HEK293 (cell line): ENCODE measurements around the gene NXPH1.

ENCODE experiments used
- CTCF ChIP-seq: fragments of 450-650 bp; formaldehyde crosslinking; IDR thresholded peaks from 2 replicates; pipeline ENCODE4 v1.5.1; 2016; ENCODE audit warnings: missing biosample characterization, missing genetic modification characterization
- SCRT1 ChIP-seq: fragments of 450-650 bp; formaldehyde crosslinking; IDR thresholded peaks from 2 replicates; pipeline ENCODE4 v1.5.1; 2016; ENCODE audit warnings: missing biosample characterization, missing genetic modification characterization, borderline replicate concordance
- SP2 ChIP-seq: fragments of 450-650 bp; formaldehyde crosslinking; IDR thresholded peaks from 2 replicates; pipeline ENCODE4 v1.5.1; 2016; ENCODE audit warnings: missing biosample characterization, missing genetic modification characterization
- ZBTB6 ChIP-seq: fragments of 450-650 bp; formaldehyde crosslinking; IDR thresholded peaks from 2 replicates; pipeline ENCODE4 v1.5.1; 2017; ENCODE audit warnings: missing biosample characterization, missing genetic modification characterization
- ZNF155 ChIP-seq: fragments of 450-650 bp; formaldehyde crosslinking; IDR thresholded peaks from 2 replicates; pipeline ENCODE4 v1.5.1; 2016; ENCODE audit warnings: missing biosample characterization, missing genetic modification characterization
- ZNF23 ChIP-seq: fragments of 450-650 bp; formaldehyde crosslinking; IDR thresholded peaks from 2 replicates; pipeline ENCODE4 v1.5.1; 2016; ENCODE audit warnings: missing biosample characterization, missing genetic modification characterization, borderline replicate concordance
- ZNF416 ChIP-seq: fragments of 450-650 bp; formaldehyde crosslinking; IDR thresholded peaks from 2 replicates; pipeline ENCODE4 v1.5.1; 2016; ENCODE audit warnings: missing biosample characterization, missing genetic modification characterization
- ZNF621 ChIP-seq: fragments of 450-650 bp; formaldehyde crosslinking; IDR thresholded peaks from 2 replicates; pipeline ENCODE4 v1.5.1; 2017; ENCODE audit warnings: missing biosample characterization, missing genetic modification characterization
- ZNF791 ChIP-seq: fragments of 450-650 bp; formaldehyde crosslinking; IDR thresholded peaks from 2 replicates; pipeline ENCODE4 v1.5.1; 2016; ENCODE audit warnings: missing biosample characterization, missing genetic modification characterization

- TF ChIP-seq SCRT1 (tag by site-specific recombination) (no peak), ZNF416 (tag by site-specific recombination) (no peak), ZNF621 (tag by site-specific recombination) (no peak), SP2 (tag by site-specific recombination) (no peak), CTCF (tag by site-specific recombination) (no peak), ZNF155 (tag by site-specific recombination) (no peak), ZNF23 (tag by site-specific recombination) (no peak), ZBTB6 (no peak), ZNF791 (tag by site-specific recombination) (no peak)
Measured at GRCh38 chr7:8509621-8510020, 76.2 kb downstream of the NXPH1 start.
